Fibroblast of villous mesenchyme (primary cell): ENCODE results near the gene USP21. TPM values are rescaled to one million over a fixed set of nuclear protein-coding genes. Genes with fewer than 3 reads are reported as not detected.
A peak's percentile ranks its signal among the peaks of the same experiment; 100 is the strongest.

Experiments
- DNase-seq: peaks from one replicate; pipeline ENCODE4 v3.0.0-alpha.2; 2010; ENCODE audit warnings: low read depth
- H3K4me3 ChIP-seq: 2 replicates; pipeline ENCODE4 v1.5.1; 2011; ENCODE audit warnings: low read depth, mild to moderate bottlenecking, low read length
- CTCF ChIP-seq: IDR thresholded peaks from 2 replicates; pipeline ENCODE4 v1.5.1; 2012; ENCODE audit warnings: low read depth, mild to moderate bottlenecking, low read length; ENCODE audit not compliant: insufficient read depth
- total RNA-seq: library from RNA; depleted of rRNA; stranded (reverse); fragments of >200 nt; gene quantifications from 2 replicates; pipeline ENCODE4 v1.2.3, GENCODE V29; 2012

Gene USP21
- total RNA-seq, 1 donor = 8.6 TPM

GRCh38 chr1:161171696-161172095 lies 12.4 kb downstream of the USP21 start:
- no peak overlapping the region for H3K4me3 ChIP-seq
- no peak for TF ChIP-seq CTCF
- no peak for DNase-seq

DNA sequence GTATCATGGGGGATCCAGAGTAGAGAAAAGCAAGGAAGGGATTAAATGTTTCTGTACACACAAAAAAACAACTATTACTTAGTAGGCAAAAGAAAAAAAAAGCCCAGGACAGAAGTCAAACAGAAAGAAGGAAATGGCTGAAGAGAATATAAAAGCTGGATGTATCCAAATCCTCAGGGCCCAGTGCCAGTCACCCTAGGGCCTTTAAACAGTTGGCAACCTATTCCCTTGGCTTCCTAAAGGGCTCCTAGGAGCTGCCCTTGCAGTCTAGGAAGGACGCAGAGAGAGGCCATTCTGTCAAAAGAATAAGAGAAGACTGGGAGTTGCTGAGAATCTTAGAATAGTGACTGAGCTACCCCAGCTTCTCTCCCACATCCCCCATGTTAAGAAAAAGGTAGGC lies 13.0 kb downstream of the USP21 start:
- no peak for DNase-seq
- no peak overlapping the region for H3K4me3 ChIP-seq
- TF ChIP-seq CTCF = no peak

DNA sequence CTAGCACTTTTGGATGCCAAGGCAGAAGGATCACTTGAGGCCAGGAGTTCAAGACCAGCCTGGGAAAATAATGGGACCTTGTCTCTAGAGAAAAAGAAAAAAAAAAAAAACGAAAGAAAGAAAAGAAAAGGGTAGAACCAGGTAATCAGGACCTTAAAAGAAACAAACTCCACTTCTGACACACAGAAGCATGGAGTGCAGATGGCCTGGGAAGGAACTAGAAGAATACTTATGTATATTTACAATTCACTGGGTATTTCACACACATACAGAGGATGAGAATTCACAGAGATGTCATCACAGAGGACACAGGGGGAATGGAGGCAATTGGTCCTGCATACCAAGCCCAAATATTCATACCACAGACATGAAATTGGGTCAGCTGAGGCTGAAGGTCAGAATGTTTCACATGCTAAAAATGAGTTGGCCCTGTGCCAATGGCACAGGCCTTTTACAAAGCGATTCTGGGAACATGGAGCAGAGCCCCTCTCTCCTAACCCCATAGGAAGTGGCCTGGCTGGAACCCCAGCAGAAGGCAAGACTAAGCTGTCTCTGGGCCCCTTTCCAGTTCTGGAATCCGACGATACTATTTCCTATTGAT lies 13.6 kb downstream of the USP21 start:
- TF ChIP-seq CTCF = no peak
- DNase-seq = peak; percentile 94
- H3K4me3 ChIP-seq = no peak overlapping the region

- no peak for DNase-seq
- TF ChIP-seq CTCF = no peak
- H3K4me3 ChIP-seq = no peak overlapping the region
Observed at GRCh38 chr1:161173711-161174110, 14.4 kb downstream of the USP21 start.

GRCh38 chr1:161174911-161175310 lies 15.6 kb downstream of the USP21 start:
- H3K4me3 ChIP-seq = no peak overlapping the region
- no peak for TF ChIP-seq CTCF
- no peak for DNase-seq

- no peak for DNase-seq
- no peak for TF ChIP-seq CTCF
- peak overlapping the region; percentile 97 for H3K4me3 ChIP-seq
Observed at GRCh38 chr1:161175771-161176453, 16.6 kb downstream of the USP21 start.
